Measurements from ENCODE around the gene TIMM29. TPM values are rescaled to one million over a fixed set of nuclear protein-coding genes. Genes with fewer than 3 reads are reported as not detected.

The TIMM29 gene
- total and polyA plus RNA-seq, 2 experiments from 2014 or later: 20.3 to 57.5 TPM

- DNase-seq: no peak
- H3K9ac ChIP-seq: no peak overlapping the region
- 78 to 81% methylated on average over 26 of the region's 26 CpGs for WGBS, 2 experiments (ENCODE audit: low coverage in 1 of 2, low lambda C conversion rate in 2 of 2, missing lambda C conversion rate in 2 of 2)
- no peaks in the 10 kb centered on the region for H3K36me3 ChIP-seq (ENCODE audit: low read depth)
- H2AFZ ChIP-seq: no peak overlapping the region
- no peak overlapping the region for H3K4me3 ChIP-seq
- no peaks in the 10 kb centered on the region for H3K9me3 ChIP-seq (ENCODE audit: low read depth)
- H4K20me1 ChIP-seq (ENCODE audit: insufficient read depth): no peaks in the 10 kb centered on the region
- no peak for TF ChIP-seq EZH2phosphoT487 (IDR thresholded peaks at IDR 0.05; ENCODE audit: insufficient read depth, low read depth)
- TF ChIP-seq EZH2 (IDR thresholded peaks at IDR 0.05; ENCODE audit: insufficient read depth, poor library complexity, severe bottlenecking): no peak
- 0 out of 2 replicates have a peak, but pooled peaks cover 7% of the 10 kb centered on the region for H3K79me2 ChIP-seq (ENCODE audit: insufficient read depth)
- peaks cover 14% of the 10 kb centered on the region for H3K4me1 ChIP-seq (ENCODE audit: insufficient read depth)
- H3K4me2 ChIP-seq (ENCODE audit: unreplicated experiment): no peak overlapping the region
- no peaks in the 10 kb centered on the region for H3F3A ChIP-seq (ENCODE audit: insufficient read depth)
- no peaks in the 10 kb centered on the region for H3K9me2 ChIP-seq (ENCODE audit: insufficient read depth)
- no peak overlapping the region for H3K27ac ChIP-seq
- no peaks in the 10 kb centered on the region for H3K27me3 ChIP-seq (replicated peaks; ENCODE audit: insufficient read depth)
- in situ Hi-C loops (cut with MboI): no loop called here
Observed at GRCh38 chr19:10919352-10920287, 9.0 kb upstream of the TIMM29 start.

- Histone ChIP-seq H3K4me1 (ENCODE audit: insufficient read depth) (peaks cover 8% of the 10 kb centered on the region), H2AFZ (no peak overlapping the region), H3K9me3 (ENCODE audit: low read depth) (no peaks in the 10 kb centered on the region), H3K9ac (no peak overlapping the region), H3K27me3 (replicated peaks; ENCODE audit: insufficient read depth) (no peaks in the 10 kb centered on the region), H4K20me1 (ENCODE audit: insufficient read depth) (no peaks in the 10 kb centered on the region), H3K4me2 (ENCODE audit: unreplicated experiment) (no peak overlapping the region), H3K27ac (no peak overlapping the region), H3K79me2 (ENCODE audit: insufficient read depth) (0 out of 2 replicates have a peak, but pooled peaks cover 7% of the 10 kb centered on the region), H3F3A (ENCODE audit: insufficient read depth) (no peaks in the 10 kb centered on the region), H3K4me3 (no peak overlapping the region), H3K36me3 (ENCODE audit: low read depth) (no peaks in the 10 kb centered on the region), H3K9me2 (ENCODE audit: insufficient read depth) (no peaks in the 10 kb centered on the region)
- no peak for DNase-seq
- TF ChIP-seq EZH2 (IDR thresholded peaks at IDR 0.05; ENCODE audit: insufficient read depth, poor library complexity, severe bottlenecking): no peak
- TF ChIP-seq EZH2phosphoT487 (IDR thresholded peaks at IDR 0.05; ENCODE audit: insufficient read depth, low read depth): no peak
- 93 to 95% methylated on average over 10 of the region's 10 CpGs for WGBS, 2 experiments (ENCODE audit: low coverage in 1 of 2, low lambda C conversion rate in 2 of 2, missing lambda C conversion rate in 2 of 2)
- in situ Hi-C loops (cut with MboI): no loop called here
Observed at GRCh38 chr19:10920288-10920655, 8.3 kb upstream of the TIMM29 start.

- TF ChIP-seq EZH2 (IDR thresholded peaks at IDR 0.05; ENCODE audit: insufficient read depth, poor library complexity, severe bottlenecking) (no peak), EZH2phosphoT487 (IDR thresholded peaks at IDR 0.05; ENCODE audit: insufficient read depth, low read depth) (no peak)
- Histone ChIP-seq H3K4me3 (no peak overlapping the region), H3F3A (ENCODE audit: insufficient read depth) (no peaks in the 10 kb centered on the region), H2AFZ (no peak overlapping the region), H3K4me1 (ENCODE audit: insufficient read depth) (peaks cover 3% of the 10 kb centered on the region; the same call in 1 of the 2 replicates), H3K27me3 (replicated peaks; ENCODE audit: insufficient read depth) (no peaks in the 10 kb centered on the region), H3K4me2 (ENCODE audit: unreplicated experiment) (no peak overlapping the region), H3K9me3 (ENCODE audit: low read depth) (no peaks in the 10 kb centered on the region), H4K20me1 (ENCODE audit: insufficient read depth) (no peaks in the 10 kb centered on the region), H3K9ac (no peak overlapping the region), H3K36me3 (ENCODE audit: low read depth) (no peaks in the 10 kb centered on the region), H3K79me2 (ENCODE audit: insufficient read depth) (0 out of 2 replicates have a peak, but pooled peaks cover 7% of the 10 kb centered on the region), H3K27ac (no peak overlapping the region), H3K9me2 (ENCODE audit: insufficient read depth) (no peaks in the 10 kb centered on the region)
- in situ Hi-C loops (cut with MboI): no loop called here
- DNase-seq: no peak
- 80 to 84% methylated on average over 16 of the region's 16 CpGs for WGBS, 2 experiments (ENCODE audit: low coverage in 1 of 2, low lambda C conversion rate in 2 of 2, missing lambda C conversion rate in 2 of 2)
Observed at GRCh38 chr19:10920781-10921180, 7.8 kb upstream of the TIMM29 start.

GRCh38 chr19:10921199-10921909, 7.3 kb upstream of the TIMM29 start:
- H3K4me2 ChIP-seq (ENCODE audit: unreplicated experiment): no peak overlapping the region
- H3K79me2 ChIP-seq (ENCODE audit: insufficient read depth): peaks cover 8% of the 10 kb centered on the region
- no peak overlapping the region for H3K4me3 ChIP-seq
- H3K4me1 ChIP-seq (ENCODE audit: insufficient read depth): no peaks in the 10 kb centered on the region
- no peaks in the 10 kb centered on the region for H3K36me3 ChIP-seq (ENCODE audit: low read depth)
- no peak overlapping the region for H3K9ac ChIP-seq
- 85 to 86% methylated on average over 25 to 43 of the region's 43 CpGs for WGBS, 2 experiments (ENCODE audit: low coverage in 1 of 2, low lambda C conversion rate in 2 of 2, missing lambda C conversion rate in 2 of 2)
- no peaks in the 10 kb centered on the region for H3K27me3 ChIP-seq (replicated peaks; ENCODE audit: insufficient read depth)
- no peaks in the 10 kb centered on the region for H4K20me1 ChIP-seq (ENCODE audit: insufficient read depth)
- no peak for DNase-seq
- no peaks in the 10 kb centered on the region for H3K9me2 ChIP-seq (ENCODE audit: insufficient read depth)
- no peaks in the 10 kb centered on the region for H3F3A ChIP-seq (ENCODE audit: insufficient read depth)
- H3K9me3 ChIP-seq (ENCODE audit: low read depth): no peaks in the 10 kb centered on the region
- in situ Hi-C loops (cut with MboI): no loop called here
- no peak overlapping the region for H3K27ac ChIP-seq
- no peak for TF ChIP-seq EZH2 (IDR thresholded peaks at IDR 0.05; ENCODE audit: insufficient read depth, poor library complexity, severe bottlenecking)
- TF ChIP-seq EZH2phosphoT487 (IDR thresholded peaks at IDR 0.05; ENCODE audit: insufficient read depth, low read depth): no peak
- H2AFZ ChIP-seq: no peak overlapping the region

All from GM23248 (cell line).